ENCODE results near the gene NR2C2AP. TPM values are rescaled to one million over a fixed set of nuclear protein-coding genes. Genes with fewer than 3 reads are reported as not detected.

NR2C2AP gene
- total and polyA plus RNA-seq, 3 donors from 2014 or later, result 7.0 to 9.6 (median 9.4) TPM

DNA sequence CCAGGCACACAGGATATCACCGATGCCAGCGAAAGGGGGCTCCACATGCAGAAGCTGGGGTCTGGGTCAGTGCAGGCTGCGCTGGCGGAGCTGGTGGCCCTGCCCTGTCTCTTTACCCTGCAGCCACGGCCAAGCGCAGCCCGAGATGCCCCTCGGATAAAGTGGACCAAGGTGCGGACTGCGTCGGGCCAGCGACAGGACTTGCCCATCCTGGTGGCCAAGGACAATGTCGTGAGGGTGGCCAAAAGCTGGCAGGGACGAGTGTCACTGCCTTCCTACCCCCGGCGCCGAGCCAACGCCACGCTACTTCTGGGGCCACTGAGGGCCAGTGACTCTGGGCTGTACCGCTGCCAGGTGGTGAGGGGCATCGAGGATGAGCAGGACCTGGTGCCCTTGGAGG, 15.7 kb upstream of the NR2C2AP start:
- Histone ChIP-seq H3K27ac (no peak overlapping the region), H3K4me3 (no peak overlapping the region), H3K9me3 (no peaks in the 10 kb centered on the region), H3K4me1 (no peaks in the 10 kb centered on the region), H3K36me3 (ENCODE audit: low read depth, missing control alignments) (no peaks in the 10 kb centered on the region), H3K27me3 (no peaks in the 10 kb centered on the region)
- intact Hi-C loops (cut with DNase I; ENCODE audit: low total_unique reads), result no loop called here
- 87 to 93% methylated on average over 11 to 21 of the region's 21 CpGs for WGBS, 2 donors
- DNase-seq, result no peak
- TF ChIP-seq, protein P1, sequence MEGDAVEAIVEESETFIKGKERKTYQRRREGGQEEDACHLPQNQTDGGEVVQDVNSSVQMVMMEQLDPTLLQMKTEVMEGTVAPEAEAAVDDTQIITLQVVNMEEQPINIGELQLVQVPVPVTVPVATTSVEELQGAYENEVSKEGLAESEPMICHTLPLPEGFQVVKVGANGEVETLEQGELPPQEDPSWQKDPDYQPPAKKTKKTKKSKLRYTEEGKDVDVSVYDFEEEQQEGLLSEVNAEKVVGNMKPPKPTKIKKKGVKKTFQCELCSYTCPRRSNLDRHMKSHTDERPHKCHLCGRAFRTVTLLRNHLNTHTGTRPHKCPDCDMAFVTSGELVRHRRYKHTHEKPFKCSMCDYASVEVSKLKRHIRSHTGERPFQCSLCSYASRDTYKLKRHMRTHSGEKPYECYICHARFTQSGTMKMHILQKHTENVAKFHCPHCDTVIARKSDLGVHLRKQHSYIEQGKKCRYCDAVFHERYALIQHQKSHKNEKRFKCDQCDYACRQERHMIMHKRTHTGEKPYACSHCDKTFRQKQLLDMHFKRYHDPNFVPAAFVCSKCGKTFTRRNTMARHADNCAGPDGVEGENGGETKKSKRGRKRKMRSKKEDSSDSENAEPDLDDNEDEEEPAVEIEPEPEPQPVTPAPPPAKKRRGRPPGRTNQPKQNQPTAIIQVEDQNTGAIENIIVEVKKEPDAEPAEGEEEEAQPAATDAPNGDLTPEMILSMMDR (IDR thresholded peaks at IDR 0.05), result no peak
- no peak for TF ChIP-seq POLR2A (IDR thresholded peaks at IDR 0.05)

DNA sequence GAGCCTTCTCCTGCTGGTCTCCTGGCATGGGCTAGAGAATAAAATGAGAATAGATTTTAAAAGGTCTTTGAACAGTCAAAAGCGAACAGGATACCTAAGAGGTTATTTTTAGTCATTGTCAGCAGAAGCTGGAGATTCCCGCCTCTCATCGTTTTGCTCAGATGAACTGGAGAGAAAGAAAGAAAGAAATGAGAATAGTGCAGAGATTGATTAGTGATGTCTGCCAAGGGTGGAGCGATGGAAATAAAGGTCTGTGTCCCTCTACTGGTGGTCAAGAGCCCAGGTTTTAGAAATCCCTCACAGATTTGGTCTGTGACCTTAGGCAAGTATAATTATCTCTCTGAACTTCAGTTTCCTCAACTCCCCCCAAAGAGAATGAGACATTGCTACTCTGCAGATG, 13.9 kb upstream of the NR2C2AP start:
- H3K27me3 ChIP-seq, result no peaks in the 10 kb centered on the region
- WGBS, 2 donors, result 57 to 66% methylated on average over 4 of the region's 4 CpGs

DNA sequence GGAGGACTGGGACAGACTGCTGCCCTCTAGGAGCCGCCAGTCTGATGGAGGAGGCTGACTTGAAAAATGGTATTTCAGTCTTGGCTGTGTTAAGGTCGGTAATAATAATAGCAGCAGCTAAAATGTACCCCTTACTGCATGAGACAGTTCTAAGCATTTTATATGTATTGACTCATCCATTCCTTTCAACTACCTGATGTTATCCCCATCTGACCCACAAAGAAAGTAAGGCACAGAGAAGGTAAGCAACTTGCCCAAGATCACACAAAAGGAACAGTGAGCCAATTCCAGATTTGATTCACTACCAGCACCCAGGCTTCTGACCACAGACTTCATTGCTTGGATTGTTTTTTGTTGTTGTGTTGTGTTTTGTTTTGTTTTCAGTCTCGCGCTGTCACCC, 12.6 kb upstream of the NR2C2AP start:
- TF ChIP-seq, protein P1 (IDR thresholded peaks at IDR 0.05), result no peak
- no peak for TF ChIP-seq POLR2A (IDR thresholded peaks at IDR 0.05)
- Histone ChIP-seq H3K36me3 (ENCODE audit: low read depth, missing control alignments) (no peaks in the 10 kb centered on the region), H3K4me1 (no peaks in the 10 kb centered on the region), H3K9me3 (no peaks in the 10 kb centered on the region), H3K27ac (no peak overlapping the region), H3K4me3 (no peak overlapping the region), H3K27me3 (no peaks in the 10 kb centered on the region)
- 75 to 88% methylated on average over 4 of the region's 4 CpGs for WGBS, 2 donors
- DNase-seq, result no peak
- intact Hi-C loops (cut with DNase I; ENCODE audit: low total_unique reads), result no loop called here

More for the DNA sequence above, 13.9 kb upstream of the NR2C2AP start:
- H3K4me1 ChIP-seq, result no peaks in the 10 kb centered on the region
- H3K4me3 ChIP-seq, result no peak overlapping the region
- no peaks in the 10 kb centered on the region for H3K9me3 ChIP-seq
- no peak for DNase-seq
- no peak overlapping the region for H3K27ac ChIP-seq
- intact Hi-C loops (cut with DNase I; ENCODE audit: low total_unique reads), result no loop called here
- no peaks in the 10 kb centered on the region for H3K36me3 ChIP-seq (ENCODE audit: low read depth, missing control alignments)
- TF ChIP-seq POLR2A (IDR thresholded peaks at IDR 0.05), result no peak
- TF ChIP-seq, protein P1 (IDR thresholded peaks at IDR 0.05), result no peak

DNA sequence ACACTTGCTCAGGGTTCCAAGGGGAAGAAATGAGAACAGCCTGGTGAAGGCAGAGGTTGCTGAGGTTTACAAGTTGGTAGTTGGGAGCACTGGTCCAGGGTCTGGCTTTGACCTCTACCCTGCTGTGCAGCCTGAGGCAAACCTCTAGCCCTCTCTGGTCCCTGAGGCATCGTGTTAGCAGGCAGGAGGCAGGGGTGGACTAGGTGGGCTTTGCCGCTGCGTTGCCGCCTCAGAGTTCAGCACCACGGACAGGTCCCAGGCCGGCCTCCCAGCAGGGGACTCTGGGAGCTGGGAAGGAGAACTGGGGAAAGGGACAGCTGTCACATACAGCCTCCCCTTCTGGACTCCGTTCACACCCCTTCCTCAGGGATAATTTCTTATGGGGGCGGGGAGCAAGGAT, 11.7 kb upstream of the NR2C2AP start:
- WGBS, 2 donors, result 11% methylated on average over 8 of the region's 8 CpGs; no CpG with 5 or more reads in 1 of the 2 donors
- no peaks in the 10 kb centered on the region for H3K27me3 ChIP-seq
- no peak for TF ChIP-seq POLR2A (IDR thresholded peaks at IDR 0.05)
- TF ChIP-seq, protein P1 (IDR thresholded peaks at IDR 0.05), result no peak
- H3K4me3 ChIP-seq, result no peak overlapping the region
- H3K4me1 ChIP-seq, result no peaks in the 10 kb centered on the region
- no peaks in the 10 kb centered on the region for H3K36me3 ChIP-seq (ENCODE audit: low read depth, missing control alignments)
- intact Hi-C loops (cut with DNase I; ENCODE audit: low total_unique reads), result no loop called here
- DNase-seq, result peak; percentile 46
- no peaks in the 10 kb centered on the region for H3K9me3 ChIP-seq
- no peak overlapping the region for H3K27ac ChIP-seq

DNA sequence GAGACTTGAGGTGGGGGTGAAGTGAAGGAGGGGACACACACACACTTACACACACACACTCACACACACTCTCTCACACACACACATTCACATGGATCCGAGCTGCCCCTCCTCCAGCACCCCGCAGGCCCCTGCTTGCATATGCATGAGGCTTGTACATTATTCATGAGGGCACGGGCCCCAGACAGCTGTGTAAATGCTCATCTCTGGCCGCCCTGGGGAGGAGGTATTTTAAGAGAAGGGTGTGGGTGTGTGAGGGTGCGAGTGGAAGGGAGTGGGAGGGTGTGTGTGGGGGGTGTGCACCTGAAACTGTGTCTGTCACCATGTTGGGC, 10.9 kb upstream of the NR2C2AP start:
- WGBS, 2 donors, result 7 to 26% methylated on average over 5 of the region's 5 CpGs
- no peaks in the 10 kb centered on the region for H3K27me3 ChIP-seq
- TF ChIP-seq, protein P1 (IDR thresholded peaks at IDR 0.05), result no peak
- TF ChIP-seq POLR2A (IDR thresholded peaks at IDR 0.05), result no peak
- H3K9me3 ChIP-seq, result no peaks in the 10 kb centered on the region
- DNase-seq, result no peak
- intact Hi-C loops (cut with DNase I; ENCODE audit: low total_unique reads), result no loop called here
- no peak overlapping the region for H3K4me3 ChIP-seq
- H3K27ac ChIP-seq, result no peak overlapping the region
- H3K36me3 ChIP-seq (ENCODE audit: low read depth, missing control alignments), result no peaks in the 10 kb centered on the region
- H3K4me1 ChIP-seq, result no peaks in the 10 kb centered on the region

Measured in testis (tissue), 3 donors.